HFF-Myc (cell line): ENCODE data around the gene FOXL1.

Experiments used
- DNase-seq: peaks from one replicate; pipeline ENCODE4 v3.0.0-alpha.2; 2011; ENCODE audit warnings: low read depth; ENCODE audit errors: extremely low read depth
- H3K4me3 ChIP-seq: replicated peaks from 2 replicates; pipeline ENCODE4 v1.5.1; 2011; ENCODE audit warnings: low read depth, mild to moderate bottlenecking, control low read depth, low read length
- TF ChIP-seq, protein P1 (sequence below): IDR thresholded peaks from 2 replicates; pipeline ENCODE4 v1.5.1; 2012; ENCODE audit warnings: mild to moderate bottlenecking, low read depth, low read length, control low read depth; ENCODE audit errors: missing control alignments

The FOXL1 gene

DNA sequence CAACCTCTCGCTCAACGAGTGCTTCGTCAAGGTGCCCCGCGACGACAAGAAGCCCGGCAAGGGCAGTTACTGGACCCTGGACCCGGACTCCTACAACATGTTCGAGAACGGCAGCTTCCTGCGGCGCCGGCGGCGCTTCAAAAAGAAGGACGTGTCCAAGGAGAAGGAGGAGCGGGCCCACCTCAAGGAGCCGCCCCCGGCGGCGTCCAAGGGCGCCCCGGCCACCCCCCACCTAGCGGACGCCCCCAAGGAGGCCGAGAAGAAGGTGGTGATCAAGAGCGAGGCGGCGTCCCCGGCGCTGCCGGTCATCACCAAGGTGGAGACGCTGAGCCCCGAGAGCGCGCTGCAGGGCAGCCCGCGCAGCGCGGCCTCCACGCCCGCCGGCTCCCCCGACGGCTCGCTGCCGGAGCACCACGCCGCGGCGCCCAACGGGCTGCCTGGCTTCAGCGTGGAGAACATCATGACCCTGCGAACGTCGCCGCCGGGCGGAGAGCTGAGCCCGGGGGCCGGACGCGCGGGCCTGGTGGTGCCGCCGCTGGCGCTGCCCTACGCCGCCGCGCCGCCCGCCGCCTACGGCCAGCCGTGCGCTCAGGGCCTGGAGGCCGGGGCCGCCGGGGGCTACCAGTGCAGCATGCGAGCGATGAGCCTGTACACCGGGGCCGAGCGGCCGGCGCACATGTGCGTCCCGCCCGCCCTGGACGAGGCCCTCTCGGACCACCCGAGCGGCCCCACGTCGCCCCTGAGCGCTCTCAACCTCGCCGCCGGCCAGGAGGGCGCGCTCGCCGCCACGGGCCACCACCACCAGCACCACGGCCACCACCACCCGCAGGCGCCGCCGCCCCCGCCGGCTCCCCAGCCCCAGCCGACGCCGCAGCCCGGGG is 10.4 kb upstream of the FOXL1 start:
- peak overlapping the region; percentile 71 for H3K4me3 ChIP-seq
- TF ChIP-seq, protein P1, sequence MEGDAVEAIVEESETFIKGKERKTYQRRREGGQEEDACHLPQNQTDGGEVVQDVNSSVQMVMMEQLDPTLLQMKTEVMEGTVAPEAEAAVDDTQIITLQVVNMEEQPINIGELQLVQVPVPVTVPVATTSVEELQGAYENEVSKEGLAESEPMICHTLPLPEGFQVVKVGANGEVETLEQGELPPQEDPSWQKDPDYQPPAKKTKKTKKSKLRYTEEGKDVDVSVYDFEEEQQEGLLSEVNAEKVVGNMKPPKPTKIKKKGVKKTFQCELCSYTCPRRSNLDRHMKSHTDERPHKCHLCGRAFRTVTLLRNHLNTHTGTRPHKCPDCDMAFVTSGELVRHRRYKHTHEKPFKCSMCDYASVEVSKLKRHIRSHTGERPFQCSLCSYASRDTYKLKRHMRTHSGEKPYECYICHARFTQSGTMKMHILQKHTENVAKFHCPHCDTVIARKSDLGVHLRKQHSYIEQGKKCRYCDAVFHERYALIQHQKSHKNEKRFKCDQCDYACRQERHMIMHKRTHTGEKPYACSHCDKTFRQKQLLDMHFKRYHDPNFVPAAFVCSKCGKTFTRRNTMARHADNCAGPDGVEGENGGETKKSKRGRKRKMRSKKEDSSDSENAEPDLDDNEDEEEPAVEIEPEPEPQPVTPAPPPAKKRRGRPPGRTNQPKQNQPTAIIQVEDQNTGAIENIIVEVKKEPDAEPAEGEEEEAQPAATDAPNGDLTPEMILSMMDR = no peak
- no peak for DNase-seq

DNA sequence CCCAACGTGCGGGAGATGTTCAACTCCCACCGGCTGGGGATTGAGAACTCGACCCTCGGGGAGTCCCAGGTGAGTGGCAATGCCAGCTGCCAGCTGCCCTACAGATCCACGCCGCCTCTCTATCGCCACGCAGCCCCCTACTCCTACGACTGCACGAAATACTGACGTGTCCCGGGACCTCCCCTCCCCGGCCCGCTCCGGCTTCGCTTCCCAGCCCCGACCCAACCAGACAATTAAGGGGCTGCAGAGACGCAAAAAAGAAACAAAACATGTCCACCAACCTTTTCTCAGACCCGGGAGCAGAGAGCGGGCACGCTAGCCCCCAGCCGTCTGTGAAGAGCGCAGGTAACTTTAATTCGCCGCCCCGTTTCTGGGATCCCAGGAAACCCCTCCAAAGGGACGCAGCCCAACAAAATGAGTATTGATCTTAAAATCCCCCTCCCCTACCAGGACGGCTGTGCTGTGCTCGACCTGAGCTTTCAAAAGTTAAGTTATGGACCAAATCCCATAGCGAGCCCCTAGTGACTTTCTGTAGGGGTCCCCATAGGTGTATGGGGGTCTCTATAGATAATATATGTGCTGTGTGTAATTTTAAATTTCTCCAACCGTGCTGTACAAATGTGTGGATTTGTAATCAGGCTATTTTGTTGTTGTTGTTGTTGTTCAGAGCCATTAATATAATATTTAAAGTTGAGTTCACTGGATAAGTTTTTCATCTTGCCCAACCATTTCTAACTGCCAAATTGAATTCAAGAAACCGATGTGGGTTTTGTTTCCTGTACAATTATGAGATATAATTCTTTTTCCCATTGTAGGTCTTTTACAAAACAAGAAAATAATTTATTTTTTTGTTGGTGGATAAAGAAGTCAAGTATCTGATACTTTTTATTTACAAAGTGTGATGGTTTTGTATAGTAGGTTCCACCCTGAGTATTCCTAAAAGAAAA is 9.4 kb upstream of the FOXL1 start:
- H3K4me3 ChIP-seq = peak overlapping the region; percentile 71
- no peak for DNase-seq
- TF ChIP-seq, protein P1 = no peak

DNA sequence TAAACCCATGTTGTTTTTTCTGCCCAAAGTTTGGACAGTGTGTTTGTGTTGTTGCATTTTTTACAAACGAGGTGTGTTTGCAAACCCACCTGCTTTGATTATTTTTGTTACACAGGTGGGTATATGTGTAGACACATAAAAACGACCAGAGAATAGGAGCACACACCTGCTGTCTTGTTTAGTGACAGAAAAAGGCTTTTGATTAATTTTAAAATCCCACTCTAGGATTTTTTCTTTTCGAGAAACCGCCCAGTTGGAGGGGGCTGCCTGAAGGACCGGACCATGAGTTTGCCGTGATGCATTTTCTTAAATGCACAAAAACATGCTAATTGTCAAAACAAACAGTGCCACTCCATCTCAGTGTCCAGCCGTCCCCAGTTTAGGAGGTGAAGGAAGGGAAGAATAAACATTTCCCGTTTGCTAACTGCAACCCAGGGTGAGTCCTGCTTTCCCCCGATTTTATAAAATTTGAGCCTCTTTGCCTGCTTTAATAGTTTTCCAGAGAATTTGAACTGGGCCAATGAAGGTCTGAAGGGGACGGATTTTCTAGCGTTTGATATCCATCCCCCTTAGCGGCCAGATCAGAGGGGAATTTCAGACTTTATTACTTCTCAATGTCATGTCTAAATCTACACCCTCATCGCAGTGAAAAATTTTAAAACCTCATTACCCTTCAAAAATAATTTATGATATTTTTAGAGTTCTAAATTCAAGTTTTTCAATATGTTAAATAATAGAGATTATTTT is 8.5 kb upstream of the FOXL1 start:
- TF ChIP-seq, protein P1 = no peak

DNA sequence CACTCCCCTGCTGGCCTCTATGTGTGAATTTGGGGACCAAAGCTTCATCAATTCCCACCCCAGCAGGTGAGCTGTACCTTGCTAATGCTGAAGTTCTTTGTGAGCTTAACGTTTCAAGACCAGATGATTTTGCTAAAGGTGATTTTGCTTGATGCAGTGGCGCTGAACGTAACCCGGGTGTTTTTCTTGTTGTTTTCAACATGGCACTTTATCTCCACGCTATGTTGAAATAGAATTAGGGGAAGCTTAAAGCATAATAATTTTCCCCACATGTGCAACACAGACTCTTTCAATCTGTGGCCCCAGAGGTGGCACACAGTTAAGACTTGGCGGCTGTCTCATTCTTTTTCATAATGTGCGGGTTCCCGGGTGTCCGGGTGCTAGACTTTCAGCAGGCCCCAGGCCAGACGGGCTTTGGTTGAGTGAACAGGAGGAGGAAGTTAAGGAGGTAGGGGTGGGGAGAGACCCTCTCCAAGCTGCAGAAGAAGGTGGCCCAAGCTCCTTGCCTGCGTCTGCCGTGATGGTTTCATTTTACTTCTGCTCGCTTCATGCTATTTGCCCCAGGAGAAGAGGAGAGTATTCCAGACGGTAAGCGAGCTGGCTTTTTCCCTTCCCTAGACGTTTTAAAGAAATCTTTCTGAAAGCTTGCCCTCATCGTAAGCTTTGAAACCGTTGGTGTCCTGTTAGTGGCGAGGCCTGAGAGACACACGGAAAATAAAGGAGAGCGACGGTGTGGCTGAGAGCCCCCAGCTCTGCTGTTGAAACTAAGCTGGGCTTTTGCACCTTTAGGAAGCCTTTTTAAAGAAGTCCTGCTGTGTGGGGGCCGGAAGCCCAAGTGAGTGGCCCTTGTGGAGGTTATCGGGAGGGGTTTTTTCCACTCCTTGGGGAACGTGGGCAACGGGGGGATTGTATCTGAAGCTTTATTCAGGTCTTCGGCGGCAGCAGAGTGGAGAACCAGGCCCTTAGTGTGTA is 7.5 kb upstream of the FOXL1 start:
- H3K4me3 ChIP-seq = peak overlapping the region; percentile 71
- TF ChIP-seq, protein P1 = no peak
- no peak for DNase-seq

More for the DNA sequence above, 8.5 kb upstream of the FOXL1 start:
- DNase-seq = no peak
- peak overlapping the region; percentile 71 for H3K4me3 ChIP-seq

DNA sequence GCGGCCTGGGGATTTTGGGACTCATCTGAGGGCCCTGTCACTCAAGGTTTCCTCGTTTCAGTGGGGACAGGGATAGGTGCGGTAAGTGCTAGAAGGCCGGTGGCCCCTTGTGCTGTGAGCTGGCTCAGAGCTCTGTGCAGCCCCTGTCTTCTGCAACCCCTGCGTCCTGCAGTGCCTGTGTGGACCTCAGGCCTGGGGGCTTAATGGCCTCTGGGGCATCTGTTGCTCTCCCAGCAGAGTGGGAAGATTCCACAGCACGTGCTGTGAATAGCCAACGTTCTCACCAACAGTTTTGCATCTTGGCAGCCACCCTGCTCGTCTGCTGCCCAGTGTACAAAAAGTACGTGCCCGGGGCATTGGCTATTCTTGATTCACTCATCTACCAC is 6.8 kb upstream of the FOXL1 start:
- DNase-seq = no peak
- TF ChIP-seq, protein P1 = no peak
- peak overlapping the region; percentile 71 for H3K4me3 ChIP-seq
